Neuronal stem cell (in vitro differentiated cells): ENCODE measurements around the gene NAA35.

ENCODE experiments used
- DNase-seq: peaks from one replicate; pipeline ENCODE4 v3.0.0-alpha.2; 2013; ENCODE audit warnings: low spot score
- H2AFZ ChIP-seq: one replicate; pipeline ENCODE4 v1.6.1; 2013; ENCODE audit warnings: mild to moderate bottlenecking, low read length, inconsistent platforms
- H2AK5ac ChIP-seq: 2 replicates; pipeline ENCODE4 v1.6.1; 2013; ENCODE audit warnings: low read depth, mild to moderate bottlenecking, inconsistent platforms, low read length, moderate library complexity, mixed read lengths
- H2BK120ac ChIP-seq: 2 replicates; pipeline ENCODE4 v1.6.1; 2013; ENCODE audit warnings: low read depth, mild to moderate bottlenecking, inconsistent platforms, low read length, moderate library complexity, mixed read lengths
- H2BK12ac ChIP-seq: one replicate; pipeline ENCODE4 v1.6.1; 2013; ENCODE audit warnings: low read length, inconsistent platforms
- H2BK15ac ChIP-seq: 2 replicates; pipeline ENCODE4 v1.6.1; 2013; ENCODE audit warnings: mild to moderate bottlenecking, low read length, inconsistent platforms, mixed read lengths
- H2BK5ac ChIP-seq: one replicate; pipeline ENCODE4 v1.6.1; 2013; ENCODE audit warnings: inconsistent platforms, mild to moderate bottlenecking, low read length, moderate library complexity
- H3K14ac ChIP-seq: one replicate; pipeline ENCODE4 v1.6.1; 2013; ENCODE audit warnings: low read length, inconsistent platforms
- H3K18ac ChIP-seq: 2 replicates; pipeline ENCODE4 v1.6.1; 2013; ENCODE audit warnings: low read length, inconsistent platforms
- H3K23ac ChIP-seq: 2 replicates; pipeline ENCODE4 v1.6.1; 2013; ENCODE audit warnings: low read depth, mild to moderate bottlenecking, mixed read lengths, low read length, inconsistent platforms; ENCODE audit not compliant: poor library complexity
- H3K27ac ChIP-seq: replicated peaks from 3 replicates; pipeline ENCODE4 v1.5.1; 2013; ENCODE audit warnings: low read length, inconsistent platforms
- H3K27me3 ChIP-seq, 3 experiments: 2 replicates each; pipeline ENCODE4 v1.6.1; 2013; ENCODE audit warnings: low read length in 3 of 3, mild to moderate bottlenecking in 2 of 3, inconsistent platforms in 1 of 3, low read depth in 1 of 3, mixed read lengths in 1 of 3, moderate library complexity in 1 of 3; ENCODE audit not compliant: control insufficient read depth in 3 of 3, insufficient read depth in 3 of 3
- H3K36me3 ChIP-seq, 2 donors: replicated peaks in 1 of 2; 2 replicates each; pipeline ENCODE4 v1.6.1; 2013; ENCODE audit warnings: low read length in 2 of 2; ENCODE audit not compliant: control insufficient read depth in 2 of 2, insufficient read depth in 2 of 2
- H3K4ac ChIP-seq: 2 replicates; pipeline ENCODE4 v1.6.1; 2013; ENCODE audit warnings: inconsistent platforms, mild to moderate bottlenecking, low read length, moderate library complexity
- H3K4me1 ChIP-seq, 2 donors: 1 replicate in 1 of 2; 2 replicates in 1 of 2; pipeline ENCODE4 v1.6.1; 2013; ENCODE audit warnings: low read length in 2 of 2, low read depth in 1 of 2; ENCODE audit not compliant: control insufficient read depth in 2 of 2, insufficient read depth in 1 of 2
- H3K4me2 ChIP-seq: one replicate; pipeline ENCODE4 v1.6.1; 2013; ENCODE audit warnings: mild to moderate bottlenecking, low read length, inconsistent platforms; ENCODE audit not compliant: insufficient read depth, poor library complexity, severe bottlenecking
- H3K4me3 ChIP-seq, 2 donors: 2 replicates each; pipeline ENCODE4 v1.5.1; 2013; ENCODE audit warnings: low read length in 2 of 2, mild to moderate bottlenecking in 2 of 2, inconsistent platforms in 1 of 2, moderate library complexity in 1 of 2
- H3K79me1 ChIP-seq: one replicate; pipeline ENCODE4 v1.6.1; 2013; ENCODE audit warnings: low read depth, mild to moderate bottlenecking, inconsistent platforms, low read length, moderate library complexity
- H3K9ac ChIP-seq: one replicate; pipeline ENCODE4 v1.6.1; 2013; ENCODE audit warnings: mild to moderate bottlenecking, low read depth, low read length, inconsistent platforms; ENCODE audit not compliant: poor library complexity
- H3K9me3 ChIP-seq, 2 donors: replicated peaks in 1 of 2; 2 replicates each; pipeline versions ENCODE3 to v1.6.1; 2013; ENCODE audit warnings: low read length in 2 of 2, mild to moderate bottlenecking in 2 of 2, inconsistent platforms in 1 of 2, low read depth in 1 of 2, mixed read lengths in 1 of 2, moderate library complexity in 1 of 2; ENCODE audit not compliant: control insufficient read depth in 2 of 2, insufficient read depth in 1 of 2
- H4K8ac ChIP-seq: one replicate; pipeline ENCODE4 v1.6.1; 2013; ENCODE audit warnings: low read depth, mild to moderate bottlenecking, inconsistent platforms, low read length, moderate library complexity
- H4K91ac ChIP-seq: one replicate; pipeline ENCODE4 v1.6.1; 2013; ENCODE audit warnings: low read length, low read depth, mild to moderate bottlenecking, inconsistent platforms; ENCODE audit not compliant: poor library complexity
- WGBS, 2 donors: extraction: QIAGEN DNeasy Blood & Tissue Kit; methylation state at CpG; one replicate each; pipeline ENCODE4 v1.1.7; 2013; ENCODE audit warnings: missing lambda C conversion rate in 2 of 2, mixed read lengths in 1 of 2; ENCODE audit not compliant: insufficient read length in 2 of 2, insufficient replicate concordance in 1 of 2; ENCODE audit errors: extremely low coverage in 2 of 2; 5-methylcytosine and 5-hydroxymethylcytosine counted together

Gene NAA35

DNA sequence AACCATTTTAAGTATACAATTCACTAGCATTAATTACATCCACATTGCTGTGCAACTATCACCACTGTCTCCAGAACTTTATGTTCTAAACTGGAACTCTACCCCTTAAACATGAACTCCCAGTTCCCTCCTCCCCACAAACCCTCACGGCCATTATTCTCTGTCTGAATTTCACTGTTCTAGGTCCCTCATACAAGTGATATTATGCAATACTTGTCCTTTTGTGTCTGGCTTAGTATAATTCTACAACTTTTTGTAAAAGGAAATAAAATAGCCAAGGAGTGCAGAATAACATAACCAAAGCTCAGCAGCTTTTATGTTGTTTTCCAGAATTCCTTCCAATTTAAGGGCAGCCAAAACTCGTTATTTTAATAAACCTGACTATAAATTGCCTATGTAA, 53.2 kb downstream of the NAA35 start:
- Histone ChIP-seq H3K27me3 (no peaks in the 10 kb centered on the region), H4K8ac (no peak overlapping the region), H3K18ac (no peak overlapping the region), H4K91ac (no peak overlapping the region), H3K36me3 (peaks cover 6 to 68% of the 10 kb centered on the region in 2 donors), H2BK12ac (no peak overlapping the region), H3K14ac (no peak overlapping the region), H3K4ac (no peak overlapping the region), H2AK5ac (no peak overlapping the region), H3K9me3 (no peaks in the 10 kb centered on the region), H2BK120ac (no peak overlapping the region), H3K9ac (no peak overlapping the region), H3K4me1 (no peaks in the 10 kb centered on the region), H3K79me1 (no peaks in the 10 kb centered on the region), H2BK5ac (no peak overlapping the region), H3K4me2 (no peak overlapping the region), H3K4me3 (no peak overlapping the region), H3K27ac (no peak overlapping the region), H2AFZ (no peak overlapping the region), H3K23ac (no peak overlapping the region), H2BK15ac (no peak overlapping the region)
- DNase-seq, result no peak
- WGBS, 2 donors, result no CpG with 5 or more reads among the region's 2 CpGs

DNA sequence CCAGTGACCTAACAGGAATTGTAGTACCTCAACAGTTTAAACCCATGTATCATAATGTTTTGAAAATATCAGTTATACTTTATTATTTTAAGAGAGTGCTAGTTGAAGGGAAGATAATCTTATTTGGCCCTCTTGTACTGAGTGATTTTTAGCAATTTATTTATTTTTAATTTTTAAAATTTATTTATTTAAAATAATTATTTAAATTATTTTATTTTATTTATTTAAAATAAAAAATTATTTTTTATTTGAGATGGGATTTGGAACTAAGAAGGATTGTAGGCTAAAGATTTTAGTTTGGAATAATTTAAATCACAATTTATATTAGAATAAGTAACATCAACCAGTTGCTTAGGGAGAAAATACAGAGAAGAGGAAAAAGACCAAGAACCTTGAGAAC, 54.2 kb downstream of the NAA35 start:
- no peak for DNase-seq
- H3K27ac ChIP-seq, result no peak overlapping the region

DNA sequence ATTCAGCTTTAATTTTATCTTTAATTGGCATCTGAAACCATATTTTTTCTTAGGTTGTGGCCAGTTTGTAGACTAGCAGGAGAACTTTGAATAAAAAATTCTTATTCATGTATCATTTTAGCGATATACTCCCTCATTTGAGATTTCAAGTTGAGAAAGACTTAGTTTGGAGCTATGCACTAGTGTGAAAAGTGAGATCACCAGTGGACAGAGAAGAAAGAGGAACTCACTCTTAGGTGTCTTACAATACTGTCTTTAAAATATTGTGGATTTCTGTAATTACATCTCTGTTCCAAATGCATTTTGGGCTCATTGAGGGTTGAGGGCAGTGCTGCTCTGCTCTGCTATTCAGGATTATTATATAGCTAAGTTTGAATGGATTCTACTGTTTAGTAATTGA, 54.7 kb downstream of the NAA35 start:
- Histone ChIP-seq H2AFZ (no peak overlapping the region), H3K23ac (no peak overlapping the region), H3K36me3 (peaks cover 9 to 81% of the 10 kb centered on the region in 2 donors), H3K4me3 (no peak overlapping the region), H2BK12ac (no peak overlapping the region), H3K14ac (no peak overlapping the region), H3K18ac (no peak overlapping the region), H3K4me2 (no peak overlapping the region), H3K27ac (no peak overlapping the region), H3K4ac (no peak overlapping the region), H2AK5ac (no peak overlapping the region), H3K4me1 (no peaks in the 10 kb centered on the region), H2BK5ac (no peak overlapping the region), H3K79me1 (no peaks in the 10 kb centered on the region), H3K9me3 (no peaks in the 10 kb centered on the region), H2BK15ac (no peak overlapping the region), H4K91ac (no peak overlapping the region), H4K8ac (no peak overlapping the region), H3K9ac (no peak overlapping the region), H2BK120ac (no peak overlapping the region), H3K27me3 (no peaks in the 10 kb centered on the region)
- no peak for DNase-seq
- WGBS, 2 donors, result no CpG with 5 or more reads among the region's 1 CpG

More for the DNA sequence above, 54.2 kb downstream of the NAA35 start:
- Histone ChIP-seq H3K36me3 (peaks cover 9 to 76% of the 10 kb centered on the region in 2 donors), H2BK12ac (no peak overlapping the region), H3K9ac (no peak overlapping the region), H3K4ac (no peak overlapping the region), H3K79me1 (no peaks in the 10 kb centered on the region), H2AK5ac (no peak overlapping the region), H3K27me3 (no peaks in the 10 kb centered on the region), H2AFZ (no peak overlapping the region), H2BK120ac (no peak overlapping the region), H4K8ac (no peak overlapping the region), H3K23ac (no peak overlapping the region), H2BK5ac (no peak overlapping the region), H4K91ac (no peak overlapping the region), H3K9me3 (no peaks in the 10 kb centered on the region), H3K4me2 (no peak overlapping the region), H3K14ac (no peak overlapping the region), H3K4me3 (no peak overlapping the region), H3K18ac (no peak overlapping the region), H3K4me1 (no peaks in the 10 kb centered on the region), H2BK15ac (no peak overlapping the region)

DNA sequence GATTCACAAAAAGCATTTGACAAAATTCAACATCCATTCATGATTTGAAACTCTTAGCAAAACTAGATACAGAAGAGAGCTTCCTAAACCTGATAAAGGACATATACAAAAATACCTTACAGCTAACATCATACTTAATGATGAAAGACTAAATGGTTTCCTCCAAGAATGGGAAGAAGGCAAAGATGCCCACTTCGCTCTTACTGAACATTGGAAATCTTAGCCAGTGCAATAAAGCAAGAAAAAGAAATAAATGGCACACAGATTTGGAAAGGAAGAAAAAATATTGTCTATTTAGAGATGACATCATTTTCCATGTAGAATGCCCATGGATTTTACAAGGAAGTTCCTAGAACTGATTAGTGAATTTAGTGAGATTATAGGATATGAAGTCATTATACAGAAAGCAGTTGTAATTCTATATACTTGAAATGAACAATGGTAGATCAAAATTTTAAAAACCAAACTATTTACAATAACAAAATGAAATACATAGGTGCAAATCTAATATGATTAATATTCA, 64.4 kb downstream of the NAA35 start:
- Histone ChIP-seq H3K27me3 (no peaks in the 10 kb centered on the region), H4K8ac (no peak overlapping the region), H3K79me1 (no peaks in the 10 kb centered on the region), H2AK5ac (no peak overlapping the region), H3K14ac (no peak overlapping the region), H3K23ac (no peak overlapping the region), H3K4me1 (no peaks in the 10 kb centered on the region), H2BK12ac (no peak overlapping the region), H3K27ac (no peak overlapping the region), H3K36me3 (peaks cover 6 to 97% of the 10 kb centered on the region in 2 donors), H3K9ac (no peak overlapping the region), H3K18ac (no peak overlapping the region), H2AFZ (no peak overlapping the region), H4K91ac (no peak overlapping the region), H2BK120ac (no peak overlapping the region), H3K4me3 (no peak overlapping the region), H3K9me3 (peaks cover 4 to 49% of the 10 kb centered on the region in 2 donors), H3K4me2 (no peak overlapping the region), H3K4ac (no peak overlapping the region), H2BK15ac (no peak overlapping the region), H2BK5ac (no peak overlapping the region)
- WGBS, 2 donors, result no CpG with 5 or more reads among the region's 1 CpG
- no peak for DNase-seq
